ENCODE measurements around the gene OR2AG1.
"Not testable (repeated sequence)": the region's sequence is repeated elsewhere in the genome, so short reads cannot be mapped to it uniquely, and the experiment has no call there.

The OR2AG1 gene

DNA sequence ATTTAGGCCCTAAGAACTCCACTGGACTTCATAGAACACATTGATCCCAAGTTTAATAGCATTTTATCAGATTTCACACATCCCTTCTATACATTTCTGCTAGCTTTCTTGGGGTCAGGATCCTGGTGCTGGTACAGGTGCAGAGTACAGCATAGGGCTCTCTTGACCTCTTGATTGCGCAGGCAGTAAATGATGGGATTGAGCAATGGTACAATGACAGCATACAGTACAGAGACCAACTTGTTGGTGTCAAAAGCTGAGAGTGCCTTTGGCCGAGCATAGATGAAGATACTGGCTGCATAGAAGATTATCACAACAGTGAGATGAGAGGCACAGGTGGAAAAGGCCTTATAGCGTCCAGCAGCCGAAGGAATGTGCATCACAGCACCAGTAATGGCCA is 11.8 kb downstream of the OR2AG1 start:
- no peak for DNase-seq

DNA sequence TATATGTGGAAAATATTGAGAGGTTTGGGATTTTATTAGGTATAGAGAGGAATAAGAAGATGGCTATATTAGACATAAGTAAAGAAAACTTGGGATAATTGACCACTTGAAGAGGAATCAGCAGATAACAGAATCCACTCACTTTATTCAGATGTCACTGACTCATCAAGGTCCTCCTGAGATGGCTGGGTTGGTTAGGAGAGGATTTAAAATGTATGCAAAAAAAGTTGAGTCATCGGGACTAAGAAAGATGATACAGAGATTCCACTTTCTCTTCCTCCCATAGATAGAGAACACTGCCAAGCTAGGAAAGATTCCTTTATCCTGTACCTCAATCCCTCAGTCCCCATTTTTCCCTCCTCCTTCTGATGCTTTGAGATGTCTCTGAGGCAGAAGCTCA is 16.6 kb downstream of the OR2AG1 start, which contains the start of gene OR6A2:
Gene OR6A2, minus strand, starts transcription at position 288 of the 400 bp plus-strand sequence. CDS start 3,981 bp downstream, outside the sequence.
- no peak for DNase-seq

- DNase-seq: not testable (repeated sequence)
These were observed 18.3 kb downstream of the OR2AG1 start for GRCh38 chr11:6801075-6801474.

- peak; percentile 39 for DNase-seq
These were observed 29.7 kb downstream of the OR2AG1 start for GRCh38 chr11:6812390-6813005.

- DNase-seq: no peak
These were observed 30.8 kb downstream of the OR2AG1 start for GRCh38 chr11:6813656-6814055.

- DNase-seq: no peak
These were observed 34.9 kb downstream of the OR2AG1 start for GRCh38 chr11:6817694-6818093.

DNA sequence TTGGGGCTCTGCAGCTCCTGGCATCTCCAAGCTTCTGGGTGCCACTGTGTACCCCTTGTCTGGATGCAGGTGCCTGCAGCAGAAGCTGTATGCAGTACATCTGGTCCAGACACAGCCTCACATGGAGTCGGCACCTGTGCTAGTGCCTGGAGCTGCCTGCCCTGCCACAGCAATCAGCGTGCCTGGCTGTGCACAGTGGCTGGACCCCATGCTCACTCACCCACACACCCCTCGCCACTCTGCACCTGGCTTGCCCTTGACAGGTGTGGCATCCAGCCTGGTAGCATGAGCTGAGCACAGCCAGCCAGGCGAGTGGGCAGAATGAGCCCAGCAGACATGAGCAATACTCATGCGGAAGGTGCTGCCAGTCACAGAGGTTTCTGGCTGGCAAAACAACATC is 36.1 kb downstream of the OR2AG1 start:
- DNase-seq: no peak

- DNase-seq: no peak
These were observed 41.5 kb downstream of the OR2AG1 start for GRCh38 chr11:6824136-6824823.

- DNase-seq: no peak
These were observed 42.5 kb downstream of the OR2AG1 start for GRCh38 chr11:6825231-6825744.

GRCh38 chr11:6828103-6828502 is 45.3 kb downstream of the OR2AG1 start:
- no peak for DNase-seq

- DNase-seq: no peak
These were observed 50.5 kb downstream of the OR2AG1 start for GRCh38 chr11:6833356-6833755.

DNA sequence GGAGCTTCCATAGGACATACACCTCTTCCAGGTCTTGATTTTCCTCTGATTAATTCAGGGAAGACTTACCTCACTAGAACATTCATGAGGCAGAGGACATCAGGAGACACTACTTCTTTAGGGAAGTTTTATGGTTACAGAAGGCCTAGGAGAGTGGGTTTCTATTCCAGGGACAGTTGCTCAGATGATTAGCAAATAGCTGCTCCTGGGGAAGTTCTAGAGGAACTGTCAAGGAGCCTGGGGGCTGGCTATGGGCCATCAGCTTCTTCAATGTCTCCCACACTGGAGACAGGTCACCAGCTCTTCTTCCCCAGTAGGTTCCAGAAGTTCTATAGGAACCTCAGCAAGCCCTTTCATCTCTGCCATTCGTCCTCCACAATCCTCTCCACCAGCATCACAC is 51.2 kb downstream of the OR2AG1 start:
- DNase-seq: no peak
